NT2/D1 (cell line): ENCODE measurements around the gene CASS4.

ENCODE experiments used
- DNase-seq: peaks from one replicate; pipeline ENCODE4 v3.0.0-alpha.2; 2011; ENCODE audit warnings: low read depth, low spot score
- H3K27me3 ChIP-seq: 2 replicates; pipeline ENCODE4 v1.6.0; 2011; ENCODE audit warnings: mild to moderate bottlenecking; ENCODE audit not compliant: insufficient read length, insufficient read depth
- H3K36me3 ChIP-seq: 2 replicates; pipeline ENCODE4 v1.6.1; 2011; ENCODE audit warnings: mild to moderate bottlenecking, low read length, mixed read lengths; ENCODE audit not compliant: insufficient read depth, insufficient read length
- H3K4me1 ChIP-seq: 2 replicates; pipeline ENCODE4 v1.5.1; 2011; ENCODE audit not compliant: insufficient read depth, insufficient read length
- H3K4me3 ChIP-seq: 2 replicates; pipeline ENCODE4 v1.5.1; 2011; ENCODE audit warnings: low read depth; ENCODE audit not compliant: insufficient read length
- H3K9ac ChIP-seq: 2 replicates; pipeline ENCODE4 v1.6.0; 2011; ENCODE audit warnings: low read depth; ENCODE audit not compliant: insufficient read length
- H3K9me3 ChIP-seq: 2 replicates; pipeline ENCODE4 v1.5.1; 2011; ENCODE audit warnings: mild to moderate bottlenecking, low read length; ENCODE audit not compliant: insufficient read depth
- SUZ12 ChIP-seq: IDR thresholded peaks from 2 replicates; pipeline ENCODE4 v1.6.1; 2011; ENCODE audit not compliant: insufficient read length, insufficient read depth; ENCODE audit errors: extremely low read depth
- YY1 ChIP-seq: IDR thresholded peaks from 2 replicates; pipeline ENCODE4 v1.6.1; 2011; ENCODE audit not compliant: insufficient read length, insufficient read depth
- ZNF274 ChIP-seq: IDR thresholded peaks from 2 replicates; pipeline ENCODE4 v1.6.1; 2011; ENCODE audit warnings: mild to moderate bottlenecking, low read depth, low read length

The CASS4 gene

DNA sequence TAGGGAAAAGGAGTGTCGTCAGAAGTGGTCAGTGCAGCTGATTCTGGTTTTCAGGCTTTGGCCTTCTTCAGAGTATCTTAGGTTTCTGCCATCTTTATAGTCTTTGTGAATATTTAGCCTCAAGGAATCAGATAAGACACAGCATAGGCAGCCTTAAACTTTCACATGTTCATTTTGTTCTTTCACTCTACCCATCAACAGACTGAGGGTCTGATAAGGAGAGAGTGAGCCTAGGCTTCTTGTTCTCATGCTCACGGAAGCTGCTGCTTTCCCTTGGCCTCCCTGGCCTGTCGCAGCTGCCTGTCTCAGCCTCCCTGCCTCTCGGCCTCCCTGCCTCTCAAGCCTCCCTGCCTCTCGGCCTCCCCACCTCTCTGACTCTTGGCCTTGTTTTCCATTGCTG is 76.5 kb downstream of the CASS4 start:
- H3K27me3 ChIP-seq: no peaks in the 10 kb centered on the region
- H3K9me3 ChIP-seq: no peaks in the 10 kb centered on the region
- DNase-seq: no peak
- no peak for TF ChIP-seq YY1
- no peak for TF ChIP-seq ZNF274
- no peak for TF ChIP-seq SUZ12
- no peak overlapping the region for H3K9ac ChIP-seq
- H3K4me1 ChIP-seq: no peaks in the 10 kb centered on the region
- peaks cover 79% of the 10 kb centered on the region for H3K36me3 ChIP-seq
- no peak overlapping the region for H3K4me3 ChIP-seq

DNA sequence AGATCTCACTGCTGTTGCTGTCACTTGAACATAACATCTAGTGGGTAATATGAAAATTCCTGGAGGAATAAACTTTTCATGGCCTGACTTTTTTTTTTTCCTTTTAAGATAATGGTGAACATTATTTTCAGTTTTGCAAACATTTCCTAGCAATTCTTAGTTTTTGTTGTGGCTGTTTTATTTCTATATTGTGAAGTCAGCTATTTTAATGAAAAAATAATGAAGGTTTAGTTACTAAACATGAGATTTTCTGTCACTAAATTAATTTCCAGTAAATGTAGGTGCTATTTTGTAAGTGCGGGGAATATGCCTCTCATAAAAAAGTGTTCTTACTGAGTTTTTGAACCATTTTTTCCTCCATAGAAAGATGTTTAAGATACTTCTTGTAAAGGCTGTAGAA is 89.1 kb downstream of the CASS4 start:
- Histone ChIP-seq H3K36me3 (peaks cover 37% of the 10 kb centered on the region), H3K27me3 (no peaks in the 10 kb centered on the region), H3K4me3 (no peak overlapping the region), H3K9me3 (peaks cover 6% of the 10 kb centered on the region; the same call in 1 of the 2 replicates), H3K4me1 (no peaks in the 10 kb centered on the region), H3K9ac (no peak overlapping the region)
- TF ChIP-seq SUZ12 (no peak), ZNF274 (no peak), YY1 (no peak)
- DNase-seq: no peak

DNA sequence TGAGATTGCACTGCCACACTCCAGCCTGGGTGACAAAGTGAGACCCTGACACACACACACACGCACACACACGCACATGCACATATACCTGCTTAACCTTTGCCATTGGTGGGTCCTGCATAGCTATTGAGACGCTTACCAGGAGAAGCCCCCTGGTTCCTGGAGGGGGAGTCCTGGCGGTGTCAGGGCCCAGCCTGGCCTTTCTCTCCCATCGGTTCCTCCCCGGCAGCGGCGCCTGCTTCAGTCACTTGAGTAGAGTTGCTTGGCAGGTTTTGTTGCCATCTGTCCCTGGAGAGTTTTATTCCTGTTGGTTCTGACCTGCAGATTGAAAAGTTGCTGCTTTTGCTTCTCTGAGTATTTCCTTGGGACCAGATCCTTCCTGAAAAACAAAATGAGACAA is 91.9 kb downstream of the CASS4 start:
- Histone ChIP-seq H3K9me3 (no peaks in the 10 kb centered on the region), H3K36me3 (peaks cover 31% of the 10 kb centered on the region), H3K4me3 (no peak overlapping the region), H3K4me1 (no peaks in the 10 kb centered on the region), H3K27me3 (no peaks in the 10 kb centered on the region), H3K9ac (no peak overlapping the region)
- DNase-seq: no peak
- TF ChIP-seq ZNF274 (no peak), YY1 (no peak), SUZ12 (no peak)

DNA sequence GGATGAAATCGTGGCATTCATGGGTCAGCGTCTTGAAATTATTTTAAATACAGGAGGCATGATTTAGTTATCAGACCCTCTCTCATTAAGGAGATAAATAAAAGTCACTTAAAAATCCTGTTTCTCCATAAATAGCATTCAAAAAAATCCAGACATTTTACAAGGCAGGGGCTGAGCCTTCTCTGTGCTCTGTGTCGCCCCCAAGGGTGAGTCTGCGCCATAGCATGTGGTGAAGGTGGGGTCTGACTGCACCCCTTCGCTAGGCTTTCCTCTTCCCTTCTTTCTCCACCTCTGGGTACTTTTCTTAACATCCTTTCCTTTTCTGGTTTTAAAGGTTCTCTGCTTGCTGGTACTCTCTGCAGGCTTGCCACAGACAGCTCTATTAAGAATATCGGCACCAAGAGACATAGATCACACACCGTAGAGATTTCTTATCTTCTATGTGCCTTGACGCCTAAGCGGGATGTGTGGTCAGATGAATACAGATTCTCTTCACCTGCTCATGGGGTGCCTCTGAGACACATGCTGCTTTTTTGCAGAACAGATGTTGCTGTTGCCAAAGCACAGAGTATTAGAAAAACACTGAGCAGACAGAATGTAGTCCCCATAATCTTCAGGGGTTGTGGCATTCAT is 92.4 kb downstream of the CASS4 start:
- H3K9me3 ChIP-seq: no peaks in the 10 kb centered on the region
- no peak for DNase-seq
- no peak overlapping the region for H3K9ac ChIP-seq
- no peaks in the 10 kb centered on the region for H3K4me1 ChIP-seq
- H3K36me3 ChIP-seq: peaks cover 31% of the 10 kb centered on the region
- no peak for TF ChIP-seq ZNF274
- TF ChIP-seq YY1: no peak
- TF ChIP-seq SUZ12: no peak
- H3K4me3 ChIP-seq: no peak overlapping the region
- H3K27me3 ChIP-seq: no peaks in the 10 kb centered on the region

DNA sequence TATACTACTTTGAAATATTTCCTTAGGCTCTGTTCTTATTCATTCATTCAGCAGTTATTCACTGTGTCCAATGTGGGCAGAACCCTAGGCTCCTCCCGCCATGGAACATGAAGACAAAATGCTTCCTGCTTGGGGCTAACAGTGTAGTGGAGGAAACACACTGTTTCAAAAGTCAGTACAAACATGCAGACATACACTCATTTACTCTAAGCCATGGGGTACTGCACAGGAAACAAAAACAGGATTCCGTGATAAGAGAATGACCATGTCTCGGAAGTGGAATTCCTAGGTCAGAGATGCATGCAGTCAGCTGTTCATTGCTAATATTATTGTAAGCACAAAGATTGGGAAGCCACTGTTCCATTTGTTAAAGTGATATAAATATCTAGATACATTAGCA is 94.0 kb downstream of the CASS4 start:
- no peak for DNase-seq
- H3K9ac ChIP-seq: no peak overlapping the region
- TF ChIP-seq YY1 (no peak), ZNF274 (no peak), SUZ12 (no peak)
- H3K4me1 ChIP-seq: no peaks in the 10 kb centered on the region
- no peaks in the 10 kb centered on the region for H3K9me3 ChIP-seq
- H3K36me3 ChIP-seq: peaks cover 31% of the 10 kb centered on the region
- no peak overlapping the region for H3K4me3 ChIP-seq
- no peaks in the 10 kb centered on the region for H3K27me3 ChIP-seq
